PC-3 (cell line): ENCODE data around the gene ECE1.
"Not testable (repeated sequence)": the region's sequence is repeated elsewhere in the genome, so short reads cannot be mapped to it uniquely, and the experiment has no call there.

ENCODE experiments used
- EZH2 ChIP-seq: fragments of 300-600 bp; sonication (generic); IDR thresholded peaks from one replicate; pipeline ENCODE4 v1.6.1; 2017; ENCODE audit warnings: antibody characterized with exemption, mild to moderate bottlenecking, low read length; ENCODE audit not compliant: unreplicated experiment
- EZH2phosphoT487 ChIP-seq: fragments of 300-600 bp; sonication (generic); IDR thresholded peaks from 2 replicates; pipeline ENCODE4 v1.6.1; 2018; ENCODE audit warnings: mild to moderate bottlenecking, antibody characterized with exemption, low read length, borderline replicate concordance
- TF ChIP-seq, protein P1 (sequence below): fragments of 300-600 bp; sonication (generic); conservative IDR thresholded peaks from 2 replicates; pipeline ENCODE4 v1.5.1; 2017; ENCODE audit warnings: antibody characterized with exemption, low read depth, mild to moderate bottlenecking, low read length

DNA sequence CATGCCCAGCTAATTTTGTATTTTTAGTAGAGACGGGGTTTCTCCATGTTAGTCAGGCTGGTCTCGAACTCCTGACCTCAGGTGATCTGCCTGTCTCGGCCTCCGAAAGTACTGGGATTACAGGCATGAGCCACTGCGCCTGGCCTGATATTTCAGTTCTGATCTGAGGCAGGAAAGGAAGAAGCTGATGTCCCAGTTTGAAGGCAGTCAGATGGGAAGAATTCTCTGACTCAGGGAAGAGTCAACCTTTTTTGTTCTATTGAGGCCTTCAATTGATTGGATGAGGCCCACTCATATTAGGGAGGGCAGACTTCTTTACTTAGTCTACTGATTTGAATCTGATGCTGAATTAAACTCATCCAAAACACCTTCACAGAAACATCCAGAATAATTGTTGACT, 89.0 kb downstream of the ECE1 start:
- TF ChIP-seq, protein P1, sequence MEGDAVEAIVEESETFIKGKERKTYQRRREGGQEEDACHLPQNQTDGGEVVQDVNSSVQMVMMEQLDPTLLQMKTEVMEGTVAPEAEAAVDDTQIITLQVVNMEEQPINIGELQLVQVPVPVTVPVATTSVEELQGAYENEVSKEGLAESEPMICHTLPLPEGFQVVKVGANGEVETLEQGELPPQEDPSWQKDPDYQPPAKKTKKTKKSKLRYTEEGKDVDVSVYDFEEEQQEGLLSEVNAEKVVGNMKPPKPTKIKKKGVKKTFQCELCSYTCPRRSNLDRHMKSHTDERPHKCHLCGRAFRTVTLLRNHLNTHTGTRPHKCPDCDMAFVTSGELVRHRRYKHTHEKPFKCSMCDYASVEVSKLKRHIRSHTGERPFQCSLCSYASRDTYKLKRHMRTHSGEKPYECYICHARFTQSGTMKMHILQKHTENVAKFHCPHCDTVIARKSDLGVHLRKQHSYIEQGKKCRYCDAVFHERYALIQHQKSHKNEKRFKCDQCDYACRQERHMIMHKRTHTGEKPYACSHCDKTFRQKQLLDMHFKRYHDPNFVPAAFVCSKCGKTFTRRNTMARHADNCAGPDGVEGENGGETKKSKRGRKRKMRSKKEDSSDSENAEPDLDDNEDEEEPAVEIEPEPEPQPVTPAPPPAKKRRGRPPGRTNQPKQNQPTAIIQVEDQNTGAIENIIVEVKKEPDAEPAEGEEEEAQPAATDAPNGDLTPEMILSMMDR = not testable (repeated sequence)
- TF ChIP-seq EZH2, EZH2phosphoT487: not testable (repeated sequence)
